Cerebellar nuclear complex (tissue), 1 donor: ENCODE data around the gene DGCR6L.
"Not testable (repeated sequence)": the region's sequence is repeated elsewhere in the genome, so short reads cannot be mapped to it uniquely, and the experiment has no call there.

ENCODE experiments used
- DNase-seq, 2 experiments: peaks; one replicate each; lab custom pipeline; 2025; lab: John Stamatoyannopoulos, UW

DGCR6L gene

GRCh38 chr22:20291604-20292063 lies 28.2 kb downstream of the DGCR6L start:
- DNase-seq: no peak

- no peak for DNase-seq
Measured at GRCh38 chr22:20291249-20291586, 28.6 kb downstream of the DGCR6L start.

GRCh38 chr22:20290578-20291248 lies 29.1 kb downstream of the DGCR6L start:
- no peak for DNase-seq

- no peak for DNase-seq
Measured at GRCh38 chr22:20290045-20290392, 29.8 kb downstream of the DGCR6L start.

- not testable (repeated sequence) for DNase-seq
Measured at GRCh38 chr22:20289182-20290044, 30.4 kb downstream of the DGCR6L start.

GRCh38 chr22:20286784-20287423 lies 33.0 kb downstream of the DGCR6L start:
- not testable (repeated sequence) for DNase-seq

GRCh38 chr22:20286312-20286660 lies 33.6 kb downstream of the DGCR6L start:
- not testable (repeated sequence) for DNase-seq

GRCh38 chr22:20285473-20286311 lies 34.2 kb downstream of the DGCR6L start:
- peak in 1 of 2 experiments; percentile 72 for DNase-seq

GRCh38 chr22:20284471-20285086 lies 35.3 kb downstream of the DGCR6L start:
- no peak for DNase-seq

GRCh38 chr22:20283674-20284066 lies 36.2 kb downstream of the DGCR6L start:
- no peak for DNase-seq

- no peak for DNase-seq
Measured at GRCh38 chr22:20282901-20283673, 36.8 kb downstream of the DGCR6L start.

- DNase-seq: no peak
Measured at GRCh38 chr22:20281891-20282290, 38.0 kb downstream of the DGCR6L start.

GRCh38 chr22:20281473-20281872 lies 38.4 kb downstream of the DGCR6L start:
- not testable (repeated sequence) for DNase-seq

GRCh38 chr22:20280866-20281265 lies 39.0 kb downstream of the DGCR6L start:
- DNase-seq: no peak

GRCh38 chr22:20280163-20280562 lies 39.7 kb downstream of the DGCR6L start:
- DNase-seq: not testable (repeated sequence)

- DNase-seq: no peak
Measured at GRCh38 chr22:20279662-20280134, 40.2 kb downstream of the DGCR6L start.

GRCh38 chr22:20278726-20279490 lies 41.0 kb downstream of the DGCR6L start:
- not testable (repeated sequence) for DNase-seq

- DNase-seq: not testable (repeated sequence)
Measured at GRCh38 chr22:20277936-20278635, 41.8 kb downstream of the DGCR6L start.

GRCh38 chr22:20276468-20276867 lies 43.4 kb downstream of the DGCR6L start:
- no peak for DNase-seq
